ENCODE measurements around the gene RIT1. TPM values are rescaled to one million over a fixed set of nuclear protein-coding genes. Genes with fewer than 3 reads are reported as not detected.

The RIT1 gene
- total RNA-seq, 1 experiment from 2014 or later: 26.4 TPM

DNA sequence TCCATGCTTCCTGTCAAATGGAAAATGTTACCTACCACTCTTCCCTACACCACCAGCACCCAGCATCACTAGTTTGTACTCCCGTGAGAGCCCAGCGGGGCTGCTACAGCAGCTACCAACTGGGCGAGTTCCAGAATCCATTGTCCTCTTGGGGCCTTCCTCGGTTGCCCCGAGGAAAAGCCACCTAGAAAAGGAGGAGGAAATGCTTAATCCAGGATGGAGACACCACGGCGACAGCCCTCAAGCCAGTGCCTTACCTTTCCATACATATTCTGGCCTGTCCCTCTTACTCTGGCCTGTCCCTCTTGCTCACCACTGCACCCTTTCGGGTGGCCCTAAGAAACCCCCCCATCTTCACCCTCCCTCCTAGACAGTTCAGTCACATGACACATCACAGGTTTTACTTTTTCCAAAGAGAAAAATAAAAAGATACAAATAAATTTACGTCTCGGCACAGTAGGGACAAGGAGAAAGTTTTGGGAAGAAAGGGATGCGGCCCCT lies 478 bp downstream of the RIT1 start:
- H2BK12ac ChIP-seq (ENCODE audit: insufficient read length, low read depth, low read length): no peak overlapping the region
- TF ChIP-seq, protein P1, sequence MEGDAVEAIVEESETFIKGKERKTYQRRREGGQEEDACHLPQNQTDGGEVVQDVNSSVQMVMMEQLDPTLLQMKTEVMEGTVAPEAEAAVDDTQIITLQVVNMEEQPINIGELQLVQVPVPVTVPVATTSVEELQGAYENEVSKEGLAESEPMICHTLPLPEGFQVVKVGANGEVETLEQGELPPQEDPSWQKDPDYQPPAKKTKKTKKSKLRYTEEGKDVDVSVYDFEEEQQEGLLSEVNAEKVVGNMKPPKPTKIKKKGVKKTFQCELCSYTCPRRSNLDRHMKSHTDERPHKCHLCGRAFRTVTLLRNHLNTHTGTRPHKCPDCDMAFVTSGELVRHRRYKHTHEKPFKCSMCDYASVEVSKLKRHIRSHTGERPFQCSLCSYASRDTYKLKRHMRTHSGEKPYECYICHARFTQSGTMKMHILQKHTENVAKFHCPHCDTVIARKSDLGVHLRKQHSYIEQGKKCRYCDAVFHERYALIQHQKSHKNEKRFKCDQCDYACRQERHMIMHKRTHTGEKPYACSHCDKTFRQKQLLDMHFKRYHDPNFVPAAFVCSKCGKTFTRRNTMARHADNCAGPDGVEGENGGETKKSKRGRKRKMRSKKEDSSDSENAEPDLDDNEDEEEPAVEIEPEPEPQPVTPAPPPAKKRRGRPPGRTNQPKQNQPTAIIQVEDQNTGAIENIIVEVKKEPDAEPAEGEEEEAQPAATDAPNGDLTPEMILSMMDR (conservative IDR thresholded peaks at IDR 0.05): peak; percentile 29; the same call in 1 of the 3 replicates
- no peaks in the 10 kb centered on the region for H4K20me1 ChIP-seq (ENCODE audit: control insufficient read depth, insufficient read depth, insufficient read length)
- no peak overlapping the region for H3K14ac ChIP-seq (ENCODE audit: insufficient read depth, low read length)
- no peak overlapping the region for H3K4ac ChIP-seq (ENCODE audit: low read depth, low read length)
- H3K9ac ChIP-seq (ENCODE audit: extremely low read depth, insufficient read length, low read length): peak overlapping the region; percentile 17
- Mint-ChIP-seq H3K4me1 (peaks cover 17% of the 10 kb centered on the region in 2 experiments), H3K36me3 (ENCODE audit: insufficient read depth in 1 of 3, low read depth in 3 of 3) (peaks cover 17 to 72% (median 63%) of the 10 kb centered on the region in 3 experiments; a peak in 6 of 7 replicates), H3K4me3 (peak overlapping the region; percentile 96 to 97), H3K27ac (peak overlapping the region; percentile 96 to 98 (median 96)), H3K9me3 (no peaks in the 10 kb centered on the region), H3K27me3 (ENCODE audit: low read depth) (no peaks in the 10 kb centered on the region)
- H2BK5ac ChIP-seq (ENCODE audit: insufficient read length, low read length): no peak overlapping the region
- no peak overlapping the region for H3K23ac ChIP-seq (ENCODE audit: insufficient read length, low read depth, low read length)
- H2BK120ac ChIP-seq (ENCODE audit: low read depth, low read length, poor library complexity, severe bottlenecking): no peak overlapping the region
- H4K8ac ChIP-seq (replicated peaks; ENCODE audit: insufficient read length, low read depth, low read length): no peak overlapping the region
- H3K27me3 ChIP-seq (ENCODE audit: insufficient read depth, low read length): no peaks in the 10 kb centered on the region; the same call in 1 of the 2 replicates
- H3K79me1 ChIP-seq (ENCODE audit: insufficient read depth, low read depth, low read length, poor library complexity, severe bottlenecking): no peaks in the 10 kb centered on the region
- H2BK20ac ChIP-seq (ENCODE audit: low read depth, low read length, poor library complexity, severe bottlenecking): no peak overlapping the region
- no CpG with 5 or more reads among the region's 11 CpGs for WGBS (ENCODE audit: extremely low coverage, insufficient read length, low lambda C conversion rate)
- no peak overlapping the region for H3K27ac ChIP-seq (ENCODE audit: insufficient read length, low read depth, low read length)
- H2AK5ac ChIP-seq (ENCODE audit: insufficient read length, low read length): no peak overlapping the region
- no peak overlapping the region for H2BK15ac ChIP-seq (ENCODE audit: low read depth, low read length)
- no peak overlapping the region for H2AFZ ChIP-seq (ENCODE audit: low read length)
- no peak overlapping the region for H4K5ac ChIP-seq (ENCODE audit: insufficient read length, low read depth, low read length)
- H3K79me2 ChIP-seq (ENCODE audit: insufficient read depth, low read length): no peaks in the 10 kb centered on the region
- no peaks in the 10 kb centered on the region for H3K4me1 ChIP-seq (ENCODE audit: insufficient read depth, low read length)
- no peak overlapping the region for H3T11ph ChIP-seq (ENCODE audit: low read length)
- H3K18ac ChIP-seq (ENCODE audit: insufficient read length, low read depth, low read length): no peak overlapping the region
- peaks cover 6% of the 10 kb centered on the region for H3K23me2 ChIP-seq (ENCODE audit: insufficient read length, low read depth, low read length, poor library complexity, severe bottlenecking)
- H3K4me2 ChIP-seq (ENCODE audit: insufficient read depth, insufficient read length, low read length): peak overlapping the region; percentile 56
- no peak overlapping the region for H3K56ac ChIP-seq (ENCODE audit: insufficient read length, low read depth, low read length)
- H4K91ac ChIP-seq (ENCODE audit: insufficient read length, low read depth, low read length): no peak overlapping the region
- peak; percentile 44 for DNase-seq
- no peaks in the 10 kb centered on the region for H3K9me3 ChIP-seq (ENCODE audit: control insufficient read depth, low read depth, low read length)
